ENCODE results near the gene TLX1. TPM values are rescaled to one million over a fixed set of nuclear protein-coding genes. Genes with fewer than 3 reads are reported as not detected.

TLX1 gene
- total and polyA plus RNA-seq, 4 donors: not detected

GRCh38 chr10:101142533-101143344 is 11.6 kb downstream of the TLX1 start:
- Histone ChIP-seq H3K27me3 (ENCODE audit: control insufficient read depth in 3 of 3, insufficient read depth in 3 of 3, low read length in 2 of 3) (peaks cover 7 to 98% (median 91%) of the 10 kb centered on the region in 3 donors), H3K36me3 (ENCODE audit: control insufficient read depth in 4 of 4, insufficient read depth in 4 of 4, low read length in 4 of 4) (no peaks in the 10 kb centered on the region), H3K4me1 (ENCODE audit: control insufficient read depth in 5 of 5, insufficient read depth in 5 of 5, low read length in 5 of 5) (peaks cover 0 to 7% (median 2%) of the 10 kb centered on the region in 5 donors), H3K9me3 (ENCODE audit: control insufficient read depth in 4 of 4, insufficient read depth in 3 of 4, low read length in 3 of 4) (peaks cover 0 to 3% (median 0%) of the 10 kb centered on the region in 4 donors), H3K9ac (ENCODE audit: insufficient read depth in 1 of 2, low read length in 2 of 2) (no peak overlapping the region), H3K27ac (ENCODE audit: low read depth in 1 of 2, low read length in 1 of 2) (no peak overlapping the region), H3K4me3 (no peak overlapping the region)
- no peak for TF ChIP-seq CTCF (IDR thresholded peaks at IDR 0.05; ENCODE audit: control extremely low read depth, extremely low read depth)
- ATAC-seq (ENCODE audit: insufficient read depth, low FRiP score): no peak
- 20 to 22% methylated on average over 28 of the region's 28 CpGs for WGBS, 2 donors
- DNase-seq: no peak

GRCh38 chr10:101143345-101143630 is 12.2 kb downstream of the TLX1 start:
- no peak for TF ChIP-seq CTCF (IDR thresholded peaks at IDR 0.05; ENCODE audit: control extremely low read depth, extremely low read depth)
- no peak overlapping the region for H3K4me3 ChIP-seq
- DNase-seq (no peak), ATAC-seq (ENCODE audit: insufficient read depth, low FRiP score) (no peak)
- H3K27ac ChIP-seq (ENCODE audit: low read depth in 1 of 2, low read length in 1 of 2): no peak overlapping the region
- peaks cover 0 to 3% (median 0%) of the 10 kb centered on the region in 4 donors for H3K9me3 ChIP-seq (ENCODE audit: control insufficient read depth in 4 of 4, insufficient read depth in 3 of 4, low read length in 3 of 4)
- H3K9ac ChIP-seq (ENCODE audit: insufficient read depth in 1 of 2, low read length in 2 of 2): no peak overlapping the region
- no peaks in the 10 kb centered on the region for H3K36me3 ChIP-seq (ENCODE audit: control insufficient read depth in 4 of 4, insufficient read depth in 4 of 4, low read length in 4 of 4)
- peaks cover 0 to 7% (median under 1%) of the 10 kb centered on the region in 5 donors for H3K4me1 ChIP-seq (ENCODE audit: control insufficient read depth in 5 of 5, insufficient read depth in 5 of 5, low read length in 5 of 5)
- peaks cover 7 to 97% (median 91%) of the 10 kb centered on the region in 3 donors for H3K27me3 ChIP-seq (ENCODE audit: control insufficient read depth in 3 of 3, insufficient read depth in 3 of 3, low read length in 2 of 3)
- 42 to 43% methylated on average over 1 of the region's 1 CpG for whole genome bisulfite sequencing, 2 donors

GRCh38 chr10:101144053-101144452 is 13.0 kb downstream of the TLX1 start:
- peaks cover 6 to 96% (median 89%) of the 10 kb centered on the region in 3 donors for H3K27me3 ChIP-seq (ENCODE audit: control insufficient read depth in 3 of 3, insufficient read depth in 3 of 3, low read length in 2 of 3)
- DNase-seq (no peak), ATAC-seq (ENCODE audit: insufficient read depth, low FRiP score) (no peak)
- H3K36me3 ChIP-seq (ENCODE audit: control insufficient read depth in 4 of 4, insufficient read depth in 4 of 4, low read length in 4 of 4): no peaks in the 10 kb centered on the region
- no peak for TF ChIP-seq CTCF (IDR thresholded peaks at IDR 0.05; ENCODE audit: control extremely low read depth, extremely low read depth)
- H3K4me3 ChIP-seq: no peak overlapping the region
- peaks cover 0 to 3% (median under 1%) of the 10 kb centered on the region in 4 donors for H3K9me3 ChIP-seq (ENCODE audit: control insufficient read depth in 4 of 4, insufficient read depth in 3 of 4, low read length in 3 of 4)
- no peak overlapping the region for H3K27ac ChIP-seq (ENCODE audit: low read depth in 1 of 2, low read length in 1 of 2)
- H3K4me1 ChIP-seq (ENCODE audit: control insufficient read depth in 5 of 5, insufficient read depth in 5 of 5, low read length in 5 of 5): peaks cover 0 to 7% (median 0%) of the 10 kb centered on the region in 5 donors
- H3K9ac ChIP-seq (ENCODE audit: insufficient read depth in 1 of 2, low read length in 2 of 2): no peak overlapping the region
